ENCODE results near the gene RPAP3. TPM values are rescaled to one million over a fixed set of nuclear protein-coding genes. Genes with fewer than 3 reads are reported as not detected.

The RPAP3 gene
- total RNA-seq, 1 experiment from 2014 or later, result 22.1 TPM

GRCh38 chr12:47729233-47729632 lies 23.4 kb upstream of the RPAP3 start:
- Histone ChIP-seq H3K4me1 (ENCODE audit: insufficient read depth, low read length) (peaks cover 22% of the 10 kb centered on the region), H3F3A (ENCODE audit: low read length, unreplicated experiment) (no peaks in the 10 kb centered on the region), H3K79me2 (ENCODE audit: low read length) (no peaks in the 10 kb centered on the region), H3K36me3 (ENCODE audit: low read depth, low read length) (no peaks in the 10 kb centered on the region), H2AFZ (ENCODE audit: low read length) (no peak overlapping the region), H3K27ac (ENCODE audit: low read length) (no peak overlapping the region), H3K4me2 (ENCODE audit: low read length) (peak overlapping the region; percentile 49; the same call in 1 of the 2 replicates), H3K4me3 (ENCODE audit: low read length) (no peak overlapping the region), H3K9me3 (ENCODE audit: low read length) (no peaks in the 10 kb centered on the region), H3K9me2 (replicated peaks; ENCODE audit: low read length) (no peaks in the 10 kb centered on the region), H4K20me1 (ENCODE audit: low read length) (no peaks in the 10 kb centered on the region), H3K9ac (ENCODE audit: low read length) (no peak overlapping the region), H3K27me3 (ENCODE audit: low read length) (no peaks in the 10 kb centered on the region)
- DNase-seq (peak; percentile 49), ATAC-seq (no peak)
- no peak for TF ChIP-seq CTCF (conservative IDR thresholded peaks at IDR 0.05; ENCODE audit: low read depth, low read length)
- TF ChIP-seq EZH2 (IDR thresholded peaks at IDR 0.05; ENCODE audit: low read length, unreplicated experiment), result no peak
- TF ChIP-seq EZH2phosphoT487 (IDR thresholded peaks at IDR 0.05; ENCODE audit: borderline replicate concordance, low read length), result no peak
- POLR2A ChIA-PET (ENCODE audit: unreplicated experiment), result no interaction called here
- intact Hi-C loops (cut with micrococcal nuclease), result no loop called here
- CTCF ChIA-PET, result no interaction called here
- BruUV-seq (replicated peaks), result no TSS peak

- Histone ChIP-seq H3K9me3 (ENCODE audit: low read length) (no peaks in the 10 kb centered on the region), H4K20me1 (ENCODE audit: low read length) (no peaks in the 10 kb centered on the region), H2AFZ (ENCODE audit: low read length) (no peak overlapping the region), H3K9ac (ENCODE audit: low read length) (no peak overlapping the region), H3K4me1 (ENCODE audit: insufficient read depth, low read length) (peaks cover 16% of the 10 kb centered on the region), H3F3A (ENCODE audit: low read length, unreplicated experiment) (no peaks in the 10 kb centered on the region), H3K4me3 (ENCODE audit: low read length) (no peak overlapping the region), H3K4me2 (ENCODE audit: low read length) (no peak overlapping the region), H3K27ac (ENCODE audit: low read length) (no peak overlapping the region), H3K36me3 (ENCODE audit: low read depth, low read length) (no peaks in the 10 kb centered on the region), H3K9me2 (replicated peaks; ENCODE audit: low read length) (no peaks in the 10 kb centered on the region), H3K79me2 (ENCODE audit: low read length) (no peaks in the 10 kb centered on the region), H3K27me3 (ENCODE audit: low read length) (no peaks in the 10 kb centered on the region)
- DNase-seq (peak; percentile 17), ATAC-seq (no peak)
- BruUV-seq (replicated peaks), result no TSS peak
- ChIA-PET POLR2A (ENCODE audit: unreplicated experiment) (interaction anchor here (0.7 kb wide), 1 partner anchor 52 kb away, joined by 4 read pairs; no protein-coding TSS in a partner anchor), CTCF (no interaction called here)
- TF ChIP-seq CTCF (conservative IDR thresholded peaks at IDR 0.05; ENCODE audit: low read depth, low read length) (no peak), EZH2 (IDR thresholded peaks at IDR 0.05; ENCODE audit: low read length, unreplicated experiment) (no peak), EZH2phosphoT487 (IDR thresholded peaks at IDR 0.05; ENCODE audit: borderline replicate concordance, low read length) (no peak)
- intact Hi-C loops (cut with micrococcal nuclease), result no loop called here
Measured at GRCh38 chr12:47725893-47726292, 20.1 kb upstream of the RPAP3 start.

- H3K36me3 ChIP-seq (ENCODE audit: low read depth, low read length), result no peaks in the 10 kb centered on the region
- CTCF ChIA-PET, result no interaction called here
- intact Hi-C loops (cut with micrococcal nuclease), result no loop called here
- H4K20me1 ChIP-seq (ENCODE audit: low read length), result no peaks in the 10 kb centered on the region
- ATAC-seq (no peak), DNase-seq (no peak)
- H3K9me2 ChIP-seq (replicated peaks; ENCODE audit: low read length), result no peaks in the 10 kb centered on the region
- peaks cover 10% of the 10 kb centered on the region for H3K4me1 ChIP-seq (ENCODE audit: insufficient read depth, low read length)
- H3K4me2 ChIP-seq (ENCODE audit: low read length), result no peak within 1 kb of the TSS
- H2AFZ ChIP-seq (ENCODE audit: low read length), result no peak within 1 kb of the TSS
- H3K9ac ChIP-seq (ENCODE audit: low read length), result no peak within 1 kb of the TSS
- no peak within 1 kb of the TSS for H3K4me3 ChIP-seq (ENCODE audit: low read length)
- H3K79me2 ChIP-seq (ENCODE audit: low read length), result no peaks in the 10 kb centered on the region
- TF ChIP-seq EZH2phosphoT487 (IDR thresholded peaks at IDR 0.05; ENCODE audit: borderline replicate concordance, low read length), result no peak
- TF ChIP-seq EZH2 (IDR thresholded peaks at IDR 0.05; ENCODE audit: low read length, unreplicated experiment), result no peak
- no peak for TF ChIP-seq CTCF (conservative IDR thresholded peaks at IDR 0.05; ENCODE audit: low read depth, low read length)
- H3K27ac ChIP-seq (ENCODE audit: low read length), result no peak within 1 kb of the TSS
- H3K27me3 ChIP-seq (ENCODE audit: low read length), result no peaks in the 10 kb centered on the region
- POLR2A ChIA-PET (ENCODE audit: unreplicated experiment), result interaction anchor here (0.7 kb wide), 1 partner anchor 52 kb away, joined by 4 read pairs; no protein-coding TSS in a partner anchor
- BruUV-seq (replicated peaks), result no TSS peak
- no peaks in the 10 kb centered on the region for H3F3A ChIP-seq (ENCODE audit: low read length, unreplicated experiment)
- no peaks in the 10 kb centered on the region for H3K9me3 ChIP-seq (ENCODE audit: low read length)
Measured at GRCh38 chr12:47725091-47725772, 19.4 kb upstream of the RPAP3 start, which contains the start of gene ENDOU. ENDOU (minus strand) TSS chr12:47725490; CDS start chr12:47725413, 77 bp downstream.
